SK-N-SH treated with all-trans-retinoic acid at 6 μM for 48 hours (cell line): Measurements from ENCODE around the gene MTFP1.

Experiments used
- ATAC-seq: fragments of 200-7000 bp; cut with Tn5 transposase; 3 replicates; pipeline ENCODE4 v1.9.1; 2020; ENCODE audit warnings: mild to moderate bottlenecking, moderate library complexity
- ARNTL ChIP-seq: fragments of 450-650 bp; formaldehyde crosslinking; IDR thresholded peaks from 2 replicates; pipeline ENCODE4 v1.5.0; 2020; ENCODE audit warnings: low read depth, mild to moderate bottlenecking, moderate library complexity, borderline replicate concordance
- BACH2 ChIP-seq: fragments of 250-450 bp; sonication (Bioruptor Pico); IDR thresholded peaks from 2 replicates; pipeline ENCODE4 v1.9.0; 2021; ENCODE audit warnings: mild to moderate bottlenecking, borderline replicate concordance
- CSDC2 ChIP-seq: fragments of 250-450 bp; sonication (Bioruptor Pico); IDR thresholded peaks from 2 replicates; pipeline ENCODE4 v1.5.0; 2020; ENCODE audit warnings: mild to moderate bottlenecking, moderate library complexity
- ESRRG ChIP-seq: fragments of 250-450 bp; sonication (Bioruptor Pico); IDR thresholded peaks from 2 replicates; pipeline ENCODE4 v1.6.1; 2021; ENCODE audit warnings: mild to moderate bottlenecking
- ISL1 ChIP-seq: fragments of 250-450 bp; sonication (Bioruptor Pico); IDR thresholded peaks from 2 replicates; pipeline ENCODE4 v2.1.2; 2022; ENCODE audit warnings: mild to moderate bottlenecking, moderate library complexity
- OSR1 ChIP-seq: fragments of 250-450 bp; sonication (Bioruptor Pico); IDR thresholded peaks from 2 replicates; pipeline ENCODE4 v1.8.0; 2022; ENCODE audit warnings: moderate library complexity, mild to moderate bottlenecking, inconsistent platforms
- PPARA ChIP-seq: fragments of 250-450 bp; sonication (Bioruptor Pico); IDR thresholded peaks from 2 replicates; pipeline ENCODE4 v1.5.0; 2020; ENCODE audit warnings: mild to moderate bottlenecking, borderline replicate concordance
- RARB ChIP-seq: fragments of 250-450 bp; sonication (Bioruptor Pico); IDR thresholded peaks from 2 replicates; pipeline ENCODE4 v1.8.0; 2021; ENCODE audit warnings: mild to moderate bottlenecking, moderate library complexity
- SNAI2 ChIP-seq: fragments of 250-450 bp; sonication (Bioruptor Pico); IDR thresholded peaks from 2 replicates; pipeline ENCODE4 v1.5.0; 2020; ENCODE audit warnings: mild to moderate bottlenecking, moderate library complexity
- TCF4 ChIP-seq: fragments of 250-450 bp; sonication (Bioruptor Pico); IDR thresholded peaks from 2 replicates; pipeline ENCODE4 v1.8.0; 2021; ENCODE audit warnings: mild to moderate bottlenecking, moderate library complexity, borderline replicate concordance
- TOX ChIP-seq: fragments of 250-450 bp; sonication (Bioruptor Pico); IDR thresholded peaks from 2 replicates; pipeline ENCODE4 v1.8.0; 2021; ENCODE audit warnings: mild to moderate bottlenecking, moderate library complexity, borderline replicate concordance
- ZC3H10 ChIP-seq: fragments of 250-450 bp; sonication (Bioruptor Pico); IDR thresholded peaks from 2 replicates; pipeline ENCODE4 v1.5.1; 2021; ENCODE audit warnings: mild to moderate bottlenecking, moderate library complexity
- ZFP3 ChIP-seq: fragments of 250-450 bp; sonication (Bioruptor Pico); IDR thresholded peaks from 2 replicates; pipeline ENCODE4 v1.5.0; 2020; ENCODE audit warnings: mild to moderate bottlenecking, moderate library complexity
- ZNF70 ChIP-seq: fragments of 450-650 bp; formaldehyde crosslinking; IDR thresholded peaks from 2 replicates; pipeline ENCODE4 v1.5.0; 2020; ENCODE audit warnings: mild to moderate bottlenecking, moderate library complexity
- TF ChIP-seq, protein P1 (sequence below): fragments of 250-450 bp; sonication (Bioruptor Pico); IDR thresholded peaks from 2 replicates; pipeline ENCODE4 v1.8.0; 2021; ENCODE audit warnings: low read depth, mild to moderate bottlenecking, moderate library complexity, borderline replicate concordance
- TF ChIP-seq, protein P2 (sequence below): fragments of 250-450 bp; sonication (Bioruptor Pico); IDR thresholded peaks from 2 replicates; pipeline ENCODE4 v1.5.0; 2020; ENCODE audit warnings: mild to moderate bottlenecking, moderate library complexity
- TF ChIP-seq, protein P3 (sequence below): fragments of 250-450 bp; sonication (Bioruptor Pico); IDR thresholded peaks from 2 replicates; pipeline ENCODE4 v1.5.1; 2020; ENCODE audit warnings: low read depth, mild to moderate bottlenecking, moderate library complexity
- TF ChIP-seq, protein P4 (sequence below): fragments of 250-450 bp; sonication (Bioruptor Pico); IDR thresholded peaks from 2 replicates; pipeline ENCODE4 v1.8.0; 2020; ENCODE audit warnings: mild to moderate bottlenecking, moderate library complexity, borderline replicate concordance

The MTFP1 gene

DNA sequence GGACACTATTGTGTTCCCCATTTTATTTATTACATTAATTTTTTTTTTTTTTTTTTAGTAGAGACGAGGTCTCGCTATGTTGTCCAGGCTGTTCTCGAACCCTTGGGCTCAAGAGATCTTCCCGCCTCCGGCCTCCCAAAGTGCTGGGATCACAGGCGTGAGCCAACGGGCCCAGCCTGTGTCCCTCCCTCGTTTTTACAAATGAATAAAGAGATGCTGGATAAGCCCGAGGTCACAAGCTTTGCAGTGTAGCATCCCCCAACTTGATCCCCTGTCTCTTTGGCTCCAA, 297 bp upstream of the MTFP1 start:
- no peak for ATAC-seq

DNA sequence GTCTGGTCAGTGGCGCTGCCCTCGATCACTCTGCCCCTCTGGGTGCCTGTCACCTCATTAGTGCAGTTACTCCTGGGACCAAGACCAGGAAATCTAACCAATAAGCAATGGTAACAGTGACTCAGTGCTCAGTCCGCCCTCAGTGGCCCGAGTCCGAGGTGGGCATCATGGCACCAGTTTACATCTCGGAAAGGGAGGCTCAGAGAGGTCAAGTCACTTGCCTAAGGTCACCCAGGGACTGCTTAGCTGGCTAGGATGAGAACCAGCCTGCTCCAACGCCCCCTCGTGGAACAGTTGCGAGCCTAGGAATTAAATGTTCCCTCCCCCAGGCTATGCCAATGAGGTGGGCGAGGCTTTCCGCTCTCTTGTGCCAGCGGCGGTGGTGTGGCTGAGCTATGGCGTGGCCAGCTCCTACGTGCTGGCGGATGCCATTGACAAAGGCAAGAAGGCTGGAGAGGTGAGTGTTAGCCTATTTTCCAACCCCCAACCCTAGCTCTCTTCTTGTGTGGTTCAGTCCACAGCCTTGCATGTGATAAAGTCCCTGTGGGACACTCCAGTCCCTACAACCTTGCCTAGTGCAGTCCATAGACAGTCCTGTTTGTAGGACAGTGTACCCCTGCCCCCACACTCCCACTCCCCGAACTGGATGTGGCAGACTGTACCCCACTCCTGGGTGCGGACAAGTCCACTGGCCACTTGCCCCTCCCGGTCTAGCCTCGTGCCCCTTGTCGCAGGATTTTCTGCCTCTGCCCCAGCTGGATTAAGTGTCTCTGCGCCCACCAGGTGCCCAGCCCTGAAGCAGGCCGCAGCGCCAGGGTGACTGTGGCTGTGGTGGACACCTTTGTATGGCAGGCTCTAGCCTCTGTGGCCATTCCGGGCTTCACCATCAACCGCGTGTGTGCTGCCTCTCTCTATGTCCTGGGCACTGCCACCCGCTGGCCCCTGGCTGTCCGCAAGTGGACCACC, 1.1 kb downstream of the MTFP1 start:
- peak; percentile 39 for ATAC-seq

More for the DNA sequence above, 297 bp upstream of the MTFP1 start:
- TF ChIP-seq BACH2 (CRISPR knock-in tag) (no peak), PPARA (CRISPR knock-in tag) (no peak)
- TF ChIP-seq, all 23 proteins: peak for 0

DNA sequence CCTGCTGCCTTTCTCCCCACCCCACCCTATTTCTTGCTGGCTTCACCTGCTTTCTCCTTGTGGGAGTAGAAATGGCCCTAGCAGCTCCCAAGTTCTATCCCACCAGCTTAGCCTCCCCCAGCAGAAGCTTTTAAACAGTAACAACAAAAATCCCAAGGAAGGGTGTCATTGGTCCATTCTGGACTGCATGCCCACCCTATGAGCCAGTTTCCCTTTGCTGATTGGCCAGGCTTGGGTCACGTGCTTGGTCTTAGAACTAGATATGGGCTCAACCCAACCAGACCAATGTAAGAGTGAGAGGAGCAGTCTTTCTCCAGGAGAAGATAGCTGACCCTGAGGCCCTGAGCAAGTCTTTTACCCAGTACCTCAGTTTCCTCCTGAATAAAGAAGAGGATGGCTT, 2.3 kb downstream of the MTFP1 start:
- no peak for ATAC-seq
- TF ChIP-seq, protein P1, sequence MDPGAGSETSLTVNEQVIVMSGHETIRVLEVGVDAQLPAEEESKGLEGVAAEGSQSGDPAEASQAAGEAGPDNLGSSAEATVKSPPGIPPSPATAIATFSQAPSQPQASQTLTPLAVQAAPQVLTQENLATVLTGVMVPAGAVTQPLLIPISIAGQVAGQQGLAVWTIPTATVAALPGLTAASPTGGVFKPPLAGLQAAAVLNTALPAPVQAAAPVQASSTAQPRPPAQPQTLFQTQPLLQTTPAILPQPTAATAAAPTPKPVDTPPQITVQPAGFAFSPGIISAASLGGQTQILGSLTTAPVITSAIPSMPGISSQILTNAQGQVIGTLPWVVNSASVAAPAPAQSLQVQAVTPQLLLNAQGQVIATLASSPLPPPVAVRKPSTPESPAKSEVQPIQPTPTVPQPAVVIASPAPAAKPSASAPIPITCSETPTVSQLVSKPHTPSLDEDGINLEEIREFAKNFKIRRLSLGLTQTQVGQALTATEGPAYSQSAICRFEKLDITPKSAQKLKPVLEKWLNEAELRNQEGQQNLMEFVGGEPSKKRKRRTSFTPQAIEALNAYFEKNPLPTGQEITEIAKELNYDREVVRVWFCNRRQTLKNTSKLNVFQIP (CRISPR knock-in tag), result no peak
- TF ChIP-seq PPARA (CRISPR knock-in tag) (no peak), ZC3H10 (CRISPR knock-in tag) (no peak)
- TF ChIP-seq, protein P2, sequence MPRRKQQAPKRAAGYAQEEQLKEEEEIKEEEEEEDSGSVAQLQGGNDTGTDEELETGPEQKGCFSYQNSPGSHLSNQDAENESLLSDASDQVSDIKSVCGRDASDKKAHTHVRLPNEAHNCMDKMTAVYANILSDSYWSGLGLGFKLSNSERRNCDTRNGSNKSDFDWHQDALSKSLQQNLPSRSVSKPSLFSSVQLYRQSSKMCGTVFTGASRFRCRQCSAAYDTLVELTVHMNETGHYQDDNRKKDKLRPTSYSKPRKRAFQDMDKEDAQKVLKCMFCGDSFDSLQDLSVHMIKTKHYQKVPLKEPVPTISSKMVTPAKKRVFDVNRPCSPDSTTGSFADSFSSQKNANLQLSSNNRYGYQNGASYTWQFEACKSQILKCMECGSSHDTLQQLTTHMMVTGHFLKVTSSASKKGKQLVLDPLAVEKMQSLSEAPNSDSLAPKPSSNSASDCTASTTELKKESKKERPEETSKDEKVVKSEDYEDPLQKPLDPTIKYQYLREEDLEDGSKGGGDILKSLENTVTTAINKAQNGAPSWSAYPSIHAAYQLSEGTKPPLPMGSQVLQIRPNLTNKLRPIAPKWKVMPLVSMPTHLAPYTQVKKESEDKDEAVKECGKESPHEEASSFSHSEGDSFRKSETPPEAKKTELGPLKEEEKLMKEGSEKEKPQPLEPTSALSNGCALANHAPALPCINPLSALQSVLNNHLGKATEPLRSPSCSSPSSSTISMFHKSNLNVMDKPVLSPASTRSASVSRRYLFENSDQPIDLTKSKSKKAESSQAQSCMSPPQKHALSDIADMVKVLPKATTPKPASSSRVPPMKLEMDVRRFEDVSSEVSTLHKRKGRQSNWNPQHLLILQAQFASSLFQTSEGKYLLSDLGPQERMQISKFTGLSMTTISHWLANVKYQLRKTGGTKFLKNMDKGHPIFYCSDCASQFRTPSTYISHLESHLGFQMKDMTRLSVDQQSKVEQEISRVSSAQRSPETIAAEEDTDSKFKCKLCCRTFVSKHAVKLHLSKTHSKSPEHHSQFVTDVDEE (CRISPR knock-in tag), result no peak

More for the DNA sequence above, 1.1 kb downstream of the MTFP1 start:
- TF ChIP-seq BACH2 (CRISPR knock-in tag) (no peak), ISL1 (CRISPR knock-in tag) (no peak), RARB (CRISPR knock-in tag) (no peak), TOX (CRISPR knock-in tag) (no peak), ESRRG (CRISPR knock-in tag) (no peak), ZFP3 (CRISPR knock-in tag) (no peak), OSR1 (no peak), ZC3H10 (CRISPR knock-in tag) (no peak), ZNF70 (CRISPR knock-in tag) (no peak), TCF4 (CRISPR knock-in tag) (no peak), ARNTL (CRISPR knock-in tag) (no peak), SNAI2 (no peak), CSDC2 (CRISPR knock-in tag) (no peak)
- TF ChIP-seq, protein P3, sequence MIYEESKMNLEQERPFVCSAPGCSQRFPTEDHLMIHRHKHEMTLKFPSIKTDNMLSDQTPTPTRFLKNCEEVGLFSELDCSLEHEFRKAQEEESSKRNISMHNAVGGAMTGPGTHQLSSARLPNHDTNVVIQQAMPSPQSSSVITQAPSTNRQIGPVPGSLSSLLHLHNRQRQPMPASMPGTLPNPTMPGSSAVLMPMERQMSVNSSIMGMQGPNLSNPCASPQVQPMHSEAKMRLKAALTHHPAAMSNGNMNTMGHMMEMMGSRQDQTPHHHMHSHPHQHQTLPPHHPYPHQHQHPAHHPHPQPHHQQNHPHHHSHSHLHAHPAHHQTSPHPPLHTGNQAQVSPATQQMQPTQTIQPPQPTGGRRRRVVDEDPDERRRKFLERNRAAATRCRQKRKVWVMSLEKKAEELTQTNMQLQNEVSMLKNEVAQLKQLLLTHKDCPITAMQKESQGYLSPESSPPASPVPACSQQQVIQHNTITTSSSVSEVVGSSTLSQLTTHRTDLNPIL (CRISPR knock-in tag), result no peak
- TF ChIP-seq, protein P2 (CRISPR knock-in tag), result no peak

DNA sequence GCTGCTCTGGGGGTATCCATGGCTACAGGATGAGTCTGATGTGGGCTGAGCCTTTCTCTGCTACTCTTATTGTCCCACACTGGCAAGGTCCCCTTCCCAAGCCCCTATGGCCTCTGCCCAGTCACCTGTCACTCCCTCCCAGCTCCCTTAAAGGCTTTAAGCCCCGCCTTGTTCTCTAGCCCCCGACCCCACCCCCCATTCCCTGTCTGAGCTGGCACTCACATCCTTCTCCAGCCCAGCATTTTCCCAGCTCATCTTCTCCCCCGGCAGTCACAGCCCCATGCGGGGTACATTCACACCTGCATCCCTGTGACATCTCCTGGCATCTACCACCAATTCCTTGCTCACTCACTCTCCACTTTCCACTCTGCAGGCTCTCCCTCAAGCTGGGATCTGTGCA, 4.3 kb downstream of the MTFP1 start:
- no peak for ATAC-seq

More for the DNA sequence above, 4.3 kb downstream of the MTFP1 start:
- TF ChIP-seq, protein P4, sequence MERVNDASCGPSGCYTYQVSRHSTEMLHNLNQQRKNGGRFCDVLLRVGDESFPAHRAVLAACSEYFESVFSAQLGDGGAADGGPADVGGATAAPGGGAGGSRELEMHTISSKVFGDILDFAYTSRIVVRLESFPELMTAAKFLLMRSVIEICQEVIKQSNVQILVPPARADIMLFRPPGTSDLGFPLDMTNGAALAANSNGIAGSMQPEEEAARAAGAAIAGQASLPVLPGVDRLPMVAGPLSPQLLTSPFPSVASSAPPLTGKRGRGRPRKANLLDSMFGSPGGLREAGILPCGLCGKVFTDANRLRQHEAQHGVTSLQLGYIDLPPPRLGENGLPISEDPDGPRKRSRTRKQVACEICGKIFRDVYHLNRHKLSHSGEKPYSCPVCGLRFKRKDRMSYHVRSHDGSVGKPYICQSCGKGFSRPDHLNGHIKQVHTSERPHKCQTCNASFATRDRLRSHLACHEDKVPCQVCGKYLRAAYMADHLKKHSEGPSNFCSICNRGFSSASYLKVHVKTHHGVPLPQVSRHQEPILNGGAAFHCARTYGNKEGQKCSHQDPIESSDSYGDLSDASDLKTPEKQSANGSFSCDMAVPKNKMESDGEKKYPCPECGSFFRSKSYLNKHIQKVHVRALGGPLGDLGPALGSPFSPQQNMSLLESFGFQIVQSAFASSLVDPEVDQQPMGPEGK (CRISPR knock-in tag), result no peak
